NCI-H82 treated with DMSO at 0.1 percent for 48 hours (cell line): Measurements from ENCODE around the gene ERI3.

Experiments used
- DNase-seq: peaks from one replicate; lab custom pipeline; 2025; ENCODE audit not compliant: unreplicated experiment; lab: John Stamatoyannopoulos, UW

Gene ERI3

GRCh38 chr1:44351289-44351688 lies 3.8 kb downstream of the ERI3 start:
- peak; percentile 72 for DNase-seq

GRCh38 chr1:44348061-44348485 lies 7.0 kb downstream of the ERI3 start:
- peak; percentile 45 for DNase-seq

- DNase-seq, result no peak
Measured at GRCh38 chr1:44347280-44347679, 7.8 kb downstream of the ERI3 start.

GRCh38 chr1:44346878-44347277 lies 8.2 kb downstream of the ERI3 start:
- no peak for DNase-seq

GRCh38 chr1:44346184-44346583 lies 8.9 kb downstream of the ERI3 start:
- no peak for DNase-seq

- DNase-seq, result no peak
Measured at GRCh38 chr1:44345187-44345775, 9.8 kb downstream of the ERI3 start.

GRCh38 chr1:44339731-44340130 lies 15.3 kb downstream of the ERI3 start:
- DNase-seq, result no peak

GRCh38 chr1:44338136-44338535 lies 16.9 kb downstream of the ERI3 start:
- DNase-seq, result no peak

GRCh38 chr1:44336668-44337067 lies 18.4 kb downstream of the ERI3 start:
- no peak for DNase-seq

GRCh38 chr1:44334968-44335367 lies 20.1 kb downstream of the ERI3 start:
- no peak for DNase-seq

GRCh38 chr1:44333376-44333775 lies 21.7 kb downstream of the ERI3 start:
- DNase-seq, result no peak

GRCh38 chr1:44332505-44332904 lies 22.6 kb downstream of the ERI3 start:
- no peak for DNase-seq

GRCh38 chr1:44330935-44331334 lies 24.1 kb downstream of the ERI3 start:
- DNase-seq, result no peak

- no peak for DNase-seq
Measured at GRCh38 chr1:44328671-44329416, 26.2 kb downstream of the ERI3 start.

GRCh38 chr1:44327679-44328491 lies 27.2 kb downstream of the ERI3 start:
- peak; percentile 43 for DNase-seq

GRCh38 chr1:44326821-44327465 lies 28.1 kb downstream of the ERI3 start:
- no peak for DNase-seq

GRCh38 chr1:44326024-44326701 lies 28.9 kb downstream of the ERI3 start:
- DNase-seq, result no peak

GRCh38 chr1:44323947-44324346 lies 31.1 kb downstream of the ERI3 start:
- no peak for DNase-seq

GRCh38 chr1:44322367-44322766 lies 32.7 kb downstream of the ERI3 start:
- no peak for DNase-seq

- no peak for DNase-seq
Measured at GRCh38 chr1:44321466-44321865, 33.6 kb downstream of the ERI3 start.
